RWPE1 (cell line): ENCODE results near the gene SCMH1.

Source experiments
- CTCF ChIA-PET: fragments of 350-600 bp; sonication (Branson Sonifier 250); formaldehyde crosslinking; extraction: SDS; loops from one replicate; lab custom pipeline; 2021; lab: Yijun Ruan, JAX
- POLR2A ChIA-PET: fragments of 400-600 bp; formaldehyde crosslinking; extraction: SDS; loops from one replicate; lab custom pipeline; 2020; ENCODE audit warnings: antibody characterized with exemption; ENCODE audit not compliant: low non-redundant PET; lab: Yijun Ruan, JAX
- DNase-seq: peaks from one replicate; pipeline ENCODE4 v3.0.0; 2012; ENCODE audit warnings: low spot score
- H3K27ac ChIP-seq: fragments of 450-650 bp; 2 replicates; pipeline ENCODE4 v1.5.1; 2017
- CTCF ChIP-seq: fragments of 450-650 bp; conservative IDR thresholded peaks from 2 replicates; pipeline ENCODE4 v1.5.1; 2017; ENCODE audit warnings: low read depth, mild to moderate bottlenecking

The SCMH1 gene

GRCh38 chr1:41101076-41101475 lies 141.0 kb downstream of the SCMH1 start:
- POLR2A ChIA-PET = no interaction called here

GRCh38 chr1:41100170-41100569 lies 141.9 kb downstream of the SCMH1 start:
- no peak for DNase-seq
- no peak overlapping the region for H3K27ac ChIP-seq
- POLR2A ChIA-PET = no interaction called here
- CTCF ChIA-PET = no interaction called here
- no peak for TF ChIP-seq CTCF

More at GRCh38 chr1:41101076-41101475, 141.0 kb downstream of the SCMH1 start:
- CTCF ChIA-PET = interaction anchor here (0.6 to 0.7 kb wide), 3 partner anchors 147 to 300 kb away, joined by 3 to 4 read pairs (median 3); no protein-coding TSS in a partner anchor
- no peak for DNase-seq
- TF ChIP-seq CTCF = no peak
- no peak overlapping the region for H3K27ac ChIP-seq

GRCh38 chr1:41098730-41099460 lies 143.2 kb downstream of the SCMH1 start:
- TF ChIP-seq CTCF = no peak
- no peak for DNase-seq
- ChIA-PET CTCF (no interaction called here), POLR2A (no interaction called here)
- no peak overlapping the region for H3K27ac ChIP-seq

GRCh38 chr1:41097105-41097504 lies 145.0 kb downstream of the SCMH1 start:
- POLR2A ChIA-PET = no interaction called here
- DNase-seq = no peak
- TF ChIP-seq CTCF = no peak
- CTCF ChIA-PET = no interaction called here
- no peak overlapping the region for H3K27ac ChIP-seq

GRCh38 chr1:41093826-41094225 lies 148.3 kb downstream of the SCMH1 start:
- ChIA-PET CTCF (no interaction called here), POLR2A (no interaction called here)
- DNase-seq = no peak
- no peak overlapping the region for H3K27ac ChIP-seq
- no peak for TF ChIP-seq CTCF

- DNase-seq = no peak
- CTCF ChIA-PET = no interaction called here
- POLR2A ChIA-PET = no interaction called here
- TF ChIP-seq CTCF = no peak
- no peak overlapping the region for H3K27ac ChIP-seq
These were observed 155.2 kb downstream of the SCMH1 start for GRCh38 chr1:41086921-41087320.
